Neural cell (in vitro differentiated cells): ENCODE data around the gene TMEM183A.

Source experiments
- CTCF ChIP-seq: fragments of 450-650 bp; IDR thresholded peaks from 2 replicates; pipeline ENCODE4 v1.5.1; 2014; ENCODE audit warnings: antibody characterized with exemption, mild to moderate bottlenecking, moderate library complexity; ENCODE audit not compliant: poor library complexity, severe bottlenecking
- TAF1 ChIP-seq: IDR thresholded peaks from 2 replicates; pipeline ENCODE4 v1.6.1; 2012; ENCODE audit warnings: low read depth

- TF ChIP-seq CTCF = no peak
- no peak for TF ChIP-seq TAF1
Observed at GRCh38 chr1:203065191-203065590, 58.0 kb downstream of the TMEM183A start.
